GM12892 (cell line): ENCODE results near the gene CABYR. TPM values are rescaled to one million over a fixed set of nuclear protein-coding genes. Genes with fewer than 3 reads are reported as not detected.

ENCODE experiments used
- DNase-seq: peaks from one replicate; pipeline ENCODE4 v3.0.0; 2011; ENCODE audit not compliant: insufficient read length
- FAIRE-seq: peaks from 2 replicates; lab custom pipeline; 2011; peaks lifted over from hg19 to GRCh38; lab: Jason Lieb, UNC
- POLR2A ChIP-seq: IDR thresholded peaks from 2 replicates; pipeline ENCODE4 v1.6.1; 2011; ENCODE audit warnings: low read depth, low read length, control low read depth
- POLR2AphosphoS5 ChIP-seq: IDR thresholded peaks from 2 replicates; pipeline ENCODE4 v1.6.1; 2011; ENCODE audit warnings: low read depth, low read length, control low read depth
- TAF1 ChIP-seq: IDR thresholded peaks from 2 replicates; pipeline ENCODE4 v1.6.1; 2011; ENCODE audit warnings: low read depth, mild to moderate bottlenecking, control low read depth, low read length, borderline replicate concordance
- polyA plus RNA-seq: library from polyadenylated mRNA; unstranded; fragments of >200 nt; gene quantifications from one replicate; pipeline ENCODE4 v1.2.1, GENCODE V29; 2012; ENCODE audit warnings: missing spikeins, inconsistent platforms; ENCODE audit not compliant: missing spikeins

CABYR gene, protein sequence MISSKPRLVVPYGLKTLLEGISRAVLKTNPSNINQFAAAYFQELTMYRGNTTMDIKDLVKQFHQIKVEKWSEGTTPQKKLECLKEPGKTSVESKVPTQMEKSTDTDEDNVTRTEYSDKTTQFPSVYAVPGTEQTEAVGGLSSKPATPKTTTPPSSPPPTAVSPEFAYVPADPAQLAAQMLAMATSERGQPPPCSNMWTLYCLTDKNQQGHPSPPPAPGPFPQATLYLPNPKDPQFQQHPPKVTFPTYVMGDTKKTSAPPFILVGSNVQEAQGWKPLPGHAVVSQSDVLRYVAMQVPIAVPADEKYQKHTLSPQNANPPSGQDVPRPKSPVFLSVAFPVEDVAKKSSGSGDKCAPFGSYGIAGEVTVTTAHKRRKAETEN
- 1.5 TPM for polyA plus RNA-seq

DNA sequence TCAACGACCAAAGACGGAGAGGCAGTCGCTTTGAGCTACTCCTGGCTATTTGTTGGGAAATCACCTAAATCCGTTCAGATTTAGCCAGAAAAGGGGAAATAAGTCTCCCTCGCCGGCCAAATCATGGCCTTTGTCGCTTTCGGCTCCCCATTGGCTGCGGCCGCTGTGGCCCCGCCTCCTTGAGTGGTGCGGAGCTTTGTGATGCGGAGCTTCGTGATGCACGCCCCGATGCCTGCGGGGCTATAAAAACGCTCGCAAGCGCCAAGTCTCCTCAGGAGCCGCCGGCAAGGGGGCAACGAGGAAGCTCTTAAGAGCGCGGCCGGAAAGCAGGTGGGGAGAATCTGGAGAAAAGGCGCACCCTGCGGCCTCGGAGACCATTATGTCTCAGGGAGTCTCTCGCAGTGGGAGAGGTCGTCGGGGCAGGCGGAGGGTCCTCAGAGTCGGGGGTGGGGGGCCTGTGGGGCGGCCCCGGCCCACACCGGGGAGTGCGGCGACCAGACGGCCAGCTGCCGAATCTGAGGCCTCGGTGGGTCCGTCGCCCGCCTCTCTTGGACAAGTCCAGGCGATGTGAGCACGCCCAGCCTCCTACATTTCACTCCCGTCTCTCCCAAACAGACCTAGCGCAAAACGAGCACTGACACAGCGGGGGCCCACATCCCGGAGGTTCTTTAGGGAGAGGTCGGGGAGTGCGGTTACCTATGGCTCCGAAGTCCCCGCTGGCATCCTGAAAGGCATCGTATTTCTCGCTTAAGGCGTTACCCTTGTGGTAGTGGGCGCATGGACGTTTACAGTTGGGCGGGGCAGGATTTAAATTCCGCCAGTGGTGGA lies at the start of gene CABYR:
Gene CABYR (plus strand): TSS at position 274 of the 828 bp plus-strand sequence. CDS start 4,053 bp downstream, outside the sequence.
- FAIRE-seq (no peak), DNase-seq (peak; percentile 39)
- TF ChIP-seq POLR2A = peak; percentile 67; the same call in 1 of the 2 replicates
- TF ChIP-seq POLR2AphosphoS5 = 0 out of 2 replicates have a peak, but pooled peaks have one; percentile 24
- TF ChIP-seq TAF1 = no peak

- no peak for DNase-seq
- no peak for TF ChIP-seq POLR2AphosphoS5
- FAIRE-seq = no peak
These were observed 49.8 kb upstream of the CABYR start for GRCh38 chr18:24089076-24089475.

DNA sequence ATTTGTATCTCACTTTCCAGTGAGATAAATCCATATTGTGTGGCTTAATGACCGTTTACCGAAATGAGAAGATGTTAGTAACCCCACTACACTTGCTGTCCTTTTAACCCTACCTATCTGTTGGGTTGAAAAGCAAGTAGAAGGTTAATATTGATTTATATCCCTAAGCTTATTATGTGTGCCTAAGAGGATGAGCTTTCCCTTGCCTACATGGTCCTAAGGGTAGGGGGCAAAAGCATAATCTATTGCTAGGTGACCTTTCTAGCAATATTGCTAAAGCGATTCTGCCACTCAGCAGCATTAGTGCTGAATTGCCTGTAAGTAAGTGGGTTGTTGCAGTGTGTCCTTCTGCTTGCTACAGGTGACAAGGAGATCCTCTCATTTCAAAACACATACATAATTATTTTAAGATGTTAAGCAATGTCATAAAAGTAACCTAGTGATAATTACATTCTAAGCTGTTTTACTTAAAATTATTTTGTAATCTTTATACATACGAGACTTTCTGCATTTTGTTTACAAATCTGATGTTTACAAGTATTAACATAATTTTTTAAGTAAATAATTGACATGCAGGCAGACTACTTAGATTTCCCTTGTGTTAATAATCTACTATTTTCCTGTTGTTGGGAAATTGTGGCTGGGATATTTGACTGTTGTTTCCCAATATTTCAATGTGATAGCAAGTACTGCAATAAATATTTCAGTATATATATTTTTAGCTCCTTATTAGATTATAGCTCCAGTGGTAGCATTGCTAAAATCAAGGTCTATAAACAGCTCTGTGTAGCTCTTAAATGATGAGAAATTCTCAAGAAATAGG lies 49.1 kb upstream of the CABYR start:
- peak; percentile 76 for FAIRE-seq
- DNase-seq = no peak
- TF ChIP-seq TAF1 (no peak), POLR2A (no peak)

GRCh38 chr18:24090876-24091275 lies 48.0 kb upstream of the CABYR start:
- no peak for FAIRE-seq
- DNase-seq = no peak
- TF ChIP-seq TAF1 (no peak), POLR2A (no peak), POLR2AphosphoS5 (no peak)

- no peak for TF ChIP-seq POLR2A
- no peak for TF ChIP-seq TAF1
- TF ChIP-seq POLR2AphosphoS5 = no peak
- no peak for FAIRE-seq
- DNase-seq = no peak
These were observed 44.3 kb upstream of the CABYR start for GRCh38 chr18:24094561-24094960.

- DNase-seq (no peak), FAIRE-seq (no peak)
- no peak for TF ChIP-seq POLR2A
- no peak for TF ChIP-seq TAF1
- no peak for TF ChIP-seq POLR2AphosphoS5
These were observed 42.9 kb upstream of the CABYR start for GRCh38 chr18:24095976-24096375.

DNA sequence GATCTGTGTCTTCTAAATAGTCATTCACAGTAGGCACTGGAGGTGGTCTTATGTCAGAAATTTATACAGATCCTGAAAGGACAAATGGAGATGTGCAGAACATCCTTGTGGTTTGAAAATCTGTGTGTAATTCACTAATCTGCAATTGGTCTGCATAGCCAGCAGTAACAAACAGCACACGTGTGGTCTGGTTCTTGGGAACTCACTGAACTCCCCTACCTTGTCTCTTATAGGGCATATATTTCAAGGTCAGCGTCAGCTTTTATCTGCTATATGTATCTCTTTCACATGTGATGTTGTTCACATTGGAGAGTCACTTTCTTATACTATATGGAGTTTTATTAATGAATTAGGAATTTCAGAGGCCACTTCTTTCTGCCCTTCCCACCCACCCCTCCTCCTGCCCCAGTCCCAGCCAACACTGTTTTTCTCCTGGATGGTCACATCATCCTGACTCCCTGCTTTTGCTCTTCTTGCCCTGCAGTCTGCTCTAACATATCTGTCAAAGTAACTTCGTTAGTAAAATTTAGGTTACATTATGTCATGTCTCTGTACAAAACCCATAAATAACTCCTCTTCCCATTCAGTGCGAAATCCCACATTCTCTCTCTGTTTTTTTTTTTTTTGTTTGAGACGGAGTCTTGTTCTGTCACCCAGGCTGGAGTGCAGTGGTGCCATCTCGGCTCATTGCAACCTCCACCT lies 35.4 kb upstream of the CABYR start:
- DNase-seq (no peak), FAIRE-seq (no peak)
- TF ChIP-seq POLR2AphosphoS5 (no peak), TAF1 (no peak)

DNA sequence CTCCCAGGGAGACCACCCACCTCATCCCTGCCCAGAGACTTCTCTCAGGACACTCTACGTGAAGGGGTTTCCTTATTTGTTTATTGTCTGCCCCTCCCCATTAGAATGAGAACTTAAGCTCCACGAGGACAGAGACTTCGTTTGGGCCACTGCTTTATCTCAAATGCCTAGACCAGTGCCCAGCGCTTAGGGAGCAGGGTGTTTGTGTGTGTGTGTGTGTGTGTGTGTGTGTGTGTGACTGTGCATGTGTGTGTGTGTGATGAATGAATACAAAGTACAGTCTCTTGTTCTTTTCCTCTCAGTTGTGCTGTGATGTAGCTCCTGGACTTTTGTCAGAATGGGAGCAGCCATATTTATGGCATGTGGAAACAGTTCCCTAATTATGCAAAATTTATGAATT lies 34.4 kb upstream of the CABYR start:
- DNase-seq (no peak), FAIRE-seq (no peak)
- no peak for TF ChIP-seq POLR2AphosphoS5
- no peak for TF ChIP-seq POLR2A
- no peak for TF ChIP-seq TAF1

DNA sequence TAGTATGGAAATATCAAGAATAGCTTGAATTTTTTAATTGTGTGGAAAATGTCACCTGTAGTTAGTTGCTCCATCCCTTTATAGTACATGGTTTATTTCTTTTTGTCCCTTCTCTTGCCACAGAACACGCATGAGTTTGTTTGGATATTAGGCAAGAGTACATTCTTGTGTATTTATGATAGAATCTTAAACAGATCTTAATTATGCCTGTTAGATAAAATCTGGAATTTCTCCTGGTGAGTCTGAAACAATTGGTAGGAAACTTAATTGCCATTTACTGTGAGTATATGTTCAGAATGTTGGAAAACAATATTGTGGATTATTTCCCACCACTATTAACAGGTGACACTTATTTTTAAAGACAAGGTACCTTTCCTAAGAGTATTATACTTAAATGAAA lies 30.2 kb upstream of the CABYR start:
- FAIRE-seq = no peak
- DNase-seq = no peak
- TF ChIP-seq POLR2AphosphoS5 (no peak), TAF1 (no peak), POLR2A (no peak)

DNA sequence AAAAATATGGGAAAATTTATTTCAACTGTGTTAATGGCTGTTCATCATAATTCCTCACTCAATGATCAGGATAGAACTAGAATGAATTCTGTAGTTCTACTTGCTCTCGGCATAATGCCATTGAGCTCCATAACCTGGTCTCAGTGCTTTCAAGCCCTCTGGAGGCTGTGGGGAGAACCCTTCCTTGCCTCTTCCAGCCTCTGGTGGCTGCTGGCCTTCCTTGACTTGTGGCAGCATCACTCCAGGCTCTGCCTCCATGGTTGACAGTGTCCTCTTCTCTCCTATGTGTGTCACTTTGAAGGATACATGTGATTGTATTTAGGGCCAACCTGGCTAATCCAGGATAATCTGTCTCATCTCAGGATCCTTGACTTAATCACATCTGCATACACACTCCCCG lies 26.9 kb upstream of the CABYR start:
- no peak for TF ChIP-seq TAF1
- TF ChIP-seq POLR2A = no peak
- no peak for TF ChIP-seq POLR2AphosphoS5
- DNase-seq = no peak
- FAIRE-seq = peak; percentile 17

DNA sequence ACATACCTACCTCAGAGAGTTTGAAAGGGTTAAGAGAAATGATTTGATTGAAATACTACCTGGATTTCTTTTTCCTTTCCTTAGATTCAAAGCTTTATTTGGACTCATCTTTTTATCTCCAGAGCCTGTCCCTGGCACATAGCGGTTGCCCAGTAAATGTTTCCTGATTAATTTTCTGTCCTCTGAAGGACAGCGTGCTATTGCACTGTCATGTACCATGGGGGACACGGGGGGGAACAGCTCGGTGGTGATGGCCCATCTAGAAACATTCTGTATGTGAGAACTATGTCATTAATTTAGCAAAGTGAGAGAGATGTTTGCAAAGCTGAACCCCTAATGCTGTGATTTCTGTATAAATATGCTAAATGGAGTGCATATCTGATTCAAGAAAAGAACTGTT lies 26.4 kb upstream of the CABYR start:
- DNase-seq = no peak
- TF ChIP-seq TAF1 (no peak), POLR2AphosphoS5 (no peak), POLR2A (no peak)
- FAIRE-seq = no peak
